HT1080 (cell line): ENCODE measurements around the gene TDRD5. TPM values are rescaled to one million over a fixed set of nuclear protein-coding genes. Genes with fewer than 3 reads are reported as not detected.

Experiments used
- DNase-seq: peaks from one replicate; pipeline ENCODE4 v3.0.0-alpha.2; 2015; ENCODE audit warnings: low read depth
- small RNA-seq: library from RNA; depleted of rRNA; stranded (forward); fragments of <200 nt; gene quantifications from one replicate; pipeline ENCODE3, GENCODE V24; 2014
- total RNA-seq: library from RNA; depleted of rRNA; stranded (reverse); fragments of >200 nt; shearing (Covaris generic); gene quantifications from 2 replicates; pipeline ENCODE4 v1.2.3, GENCODE V29; 2014; rRNA removed

TDRD5 gene
- total RNA-seq, 1 experiment from 2014 or later: not detected

DNA sequence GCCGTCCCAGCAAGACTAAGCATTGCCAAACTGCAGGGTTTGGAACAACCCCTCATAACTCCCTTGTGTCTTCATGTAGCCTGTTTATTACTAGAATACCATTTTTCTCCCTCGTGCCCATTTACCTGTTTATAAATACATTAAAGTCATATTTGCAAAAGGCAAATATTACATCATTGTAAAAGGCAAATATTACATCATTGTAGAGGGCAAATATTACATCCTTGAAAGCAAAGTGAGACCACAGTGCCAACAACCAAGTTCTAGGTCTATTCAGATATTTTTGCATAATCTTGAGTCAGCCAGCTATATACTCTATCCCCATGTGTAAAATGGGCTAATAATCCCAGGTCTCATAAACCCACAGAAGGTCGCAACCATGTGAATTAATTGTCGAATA, 140.0 kb downstream of the TDRD5 start:
- no peak for DNase-seq

Small RNA genes lying within 50 kb of the gene (small RNA-seq; reads per million reads assigned to genes)
- gene RNU5F-2P: 0.07 reads per million

Other genes with a start within 250 kb of the TDRD5 start
- gene AXDND1, start 225.9 kb upstream of the TDRD5 start, total RNA-seq: 0.35 TPM in 1 of 2 replicates, not detected in the other
- not detected in 2 replicates for gene NPHS2, start 15.9 kb upstream of the TDRD5 start, total RNA-seq
- not detected in 2 replicates for gene FAM163A, start 151.5 kb downstream of the TDRD5 start, total RNA-seq